Endothelial cell of umbilical vein (primary cell): Measurements from ENCODE around the gene TERC. TPM values are rescaled to one million over a fixed set of nuclear protein-coding genes. Genes with fewer than 3 reads are reported as not detected.

Source experiments
- BruUV-seq: library from RNA; stranded (reverse); fragments of 400-500 nt; replicated peaks from 2 replicates; lab custom pipeline; 2021; lab: Mats Ljungman, UMichigan
- CTCF ChIA-PET: fragments of 300-600, 350-600 bp; sonication (Branson Sonifier 250); formaldehyde crosslinking; loops from one replicate; lab custom pipeline; 2021; ENCODE audit warnings: antibody characterized with exemption, inconsistent platforms; lab: Charles Lee
- POLR2A ChIA-PET: fragments of 300-600, 350-600 bp; sonication (Branson Sonifier 250); formaldehyde crosslinking; loops from one replicate; lab custom pipeline; 2021; ENCODE audit warnings: antibody characterized with exemption, inconsistent platforms; lab: Charles Lee
- DNase-seq: peaks from one replicate; pipeline ENCODE4 v3.0.0-alpha.2; 2011; ENCODE audit warnings: low read depth, low spot score
- FAIRE-seq: peaks from 2 replicates; lab custom pipeline; 2011; peaks lifted over from hg19 to GRCh38; lab: Jason Lieb, UNC
- H2AFZ ChIP-seq: 2 replicates; pipeline ENCODE4 v1.6.0; 2012; ENCODE audit warnings: low read depth, low read length, control low read depth, inconsistent platforms
- H3K27ac ChIP-seq: 2 replicates; pipeline ENCODE4 v1.5.1; 2011; ENCODE audit warnings: low read depth, mild to moderate bottlenecking, control low read depth, low read length, moderate library complexity; ENCODE audit not compliant: insufficient read depth
- H3K27me3 ChIP-seq, 2 experiments: 2 replicates each; pipeline versions ENCODE4 v1.6.0 to v1.6.1; 2011; ENCODE audit warnings: low read length in 2 of 2, mixed read lengths in 1 of 2; ENCODE audit not compliant: control insufficient read depth in 2 of 2, insufficient read depth in 2 of 2
- H3K36me3 ChIP-seq, 2 experiments: 2 replicates in 1 of 2; 3 replicates in 1 of 2; pipeline ENCODE4 v1.5.1; 2011; ENCODE audit warnings: low read length in 2 of 2, mild to moderate bottlenecking in 1 of 2, moderate library complexity in 1 of 2; ENCODE audit not compliant: control insufficient read depth in 2 of 2, insufficient read depth in 2 of 2; ENCODE audit errors: extremely low read depth in 1 of 2
- H3K4me1 ChIP-seq: 3 replicates; pipeline ENCODE4 v1.5.1; 2011; ENCODE audit warnings: mild to moderate bottlenecking, low read length; ENCODE audit not compliant: control insufficient read depth, insufficient read depth; ENCODE audit errors: extremely low read depth
- H3K4me2 ChIP-seq: 2 replicates; pipeline ENCODE4 v1.6.1; 2011; ENCODE audit warnings: low read length, control low read depth, mixed read lengths; ENCODE audit not compliant: insufficient read depth
- H3K4me3 ChIP-seq, 3 experiments: fragments of 200-600 bp in 1 of 3; sonication (generic), shearing (Covaris generic) in 1 of 3; replicated peaks in 1 of 3; 2 replicates each; pipeline ENCODE4 v1.5.1; 2011 to 2016; ENCODE audit warnings: control low read depth in 3 of 3, low read length in 3 of 3, mild to moderate bottlenecking in 2 of 3, inconsistent platforms in 1 of 3, low read depth in 1 of 3, moderate library complexity in 1 of 3; ENCODE audit not compliant: insufficient read depth in 1 of 3
- H3K79me2 ChIP-seq: 2 replicates; pipeline ENCODE4 v1.6.0; 2012; ENCODE audit warnings: low read length, inconsistent platforms; ENCODE audit not compliant: control insufficient read depth, insufficient read depth
- H3K9ac ChIP-seq: replicated peaks from 2 replicates; pipeline ENCODE3; 2011; ENCODE audit warnings: low read length, control low read depth; ENCODE audit not compliant: insufficient read depth; ENCODE audit errors: extremely low read depth
- H3K9me1 ChIP-seq: replicated peaks from 3 replicates; pipeline ENCODE4 v1.6.0; 2011; ENCODE audit warnings: mild to moderate bottlenecking, low read length; ENCODE audit not compliant: control insufficient read depth, insufficient read depth; ENCODE audit errors: extremely low read depth
- H3K9me3 ChIP-seq: replicated peaks from 2 replicates; pipeline ENCODE4 v1.5.1; 2012; ENCODE audit warnings: low read length, inconsistent platforms; ENCODE audit not compliant: control insufficient read depth, insufficient read depth
- H4K20me1 ChIP-seq: replicated peaks from 2 replicates; pipeline ENCODE3; 2011; ENCODE audit warnings: mild to moderate bottlenecking, low read length; ENCODE audit not compliant: control insufficient read depth, insufficient read depth; ENCODE audit errors: extremely low read depth
- EZH2 ChIP-seq: IDR thresholded peaks from 2 replicates; pipeline ENCODE4 v1.6.1; 2012; ENCODE audit warnings: borderline replicate concordance, low read depth, mild to moderate bottlenecking, moderate library complexity, low read length, inconsistent platforms; ENCODE audit not compliant: severe bottlenecking
- FOS ChIP-seq: IDR thresholded peaks from 2 replicates; pipeline ENCODE4 v1.6.1; 2011; ENCODE audit warnings: mild to moderate bottlenecking, low read length, moderate library complexity, borderline replicate concordance; ENCODE audit not compliant: insufficient read depth
- GATA2 ChIP-seq: IDR thresholded peaks from 2 replicates; pipeline ENCODE4 v1.7.0; 2011; ENCODE audit warnings: low read depth, mild to moderate bottlenecking, moderate library complexity, mixed read lengths, low read length; ENCODE audit not compliant: insufficient read length, insufficient read depth
- JUN ChIP-seq: IDR thresholded peaks from 2 replicates; pipeline ENCODE4 v1.6.1; 2011; ENCODE audit warnings: borderline replicate concordance, low read depth; ENCODE audit not compliant: insufficient read length, insufficient read depth
- MAX ChIP-seq: IDR thresholded peaks from 2 replicates; pipeline ENCODE4 v1.6.1; 2011; ENCODE audit not compliant: insufficient read depth, insufficient read length
- MYC ChIP-seq: IDR thresholded peaks from one replicate; pipeline ENCODE4 v1.6.1; 2011; ENCODE audit warnings: mild to moderate bottlenecking, low read depth, low read length
- POLR2A ChIP-seq: IDR thresholded peaks from 2 replicates; pipeline ENCODE4 v1.6.1; 2012; ENCODE audit warnings: low read depth, mild to moderate bottlenecking, control low read depth, low read length
- POLR2AphosphoS5 ChIP-seq: IDR thresholded peaks from 2 replicates; pipeline ENCODE4 v1.6.1; 2012; ENCODE audit warnings: low read depth, mild to moderate bottlenecking, control low read depth, low read length, moderate library complexity; ENCODE audit not compliant: insufficient read depth
- dilution Hi-C: fragments of 300-500 bp; cut with MboI; formaldehyde crosslinking; loops from one replicate; pipeline ENCODE4 v1.15.0; 2019; ENCODE audit warnings: low sequenced_read_pairs; ENCODE audit not compliant: extremely low pct_ligation_motif_present
- intact Hi-C: fragments of 100-400 bp; cut with micrococcal nuclease; formaldehyde crosslinking; loops from one replicate; pipeline ENCODE4 v1.10.0; 2022
- polyA plus RNA-seq, 4 experiments: library from polyadenylated mRNA; depleted of rRNA in 3 of 4; stranded (reverse) in 3 of 4; unstranded in 1 of 4; fragments of >200 nt; gene quantifications; 2 replicates each; pipeline versions ENCODE4 v1.2.1 to v1.2.3, GENCODE V29; 2011 to 2012; ENCODE audit warnings: missing spikeins in 1 of 4
- total RNA-seq: library from RNA; stranded (reverse); gene quantifications from 2 replicates; pipeline ENCODE4 v1.2.3, GENCODE V29; 2021
- TF ChIP-seq, protein P1 (sequence below), 2 donors: IDR thresholded peaks; 1 replicate in 1 of 2; 2 replicates in 1 of 2; pipeline ENCODE4 v1.5.1; 2011; ENCODE audit warnings: low read length in 2 of 2, mild to moderate bottlenecking in 2 of 2, moderate library complexity in 2 of 2, control low read depth in 1 of 2, inconsistent platforms in 1 of 2, low read depth in 1 of 2; ENCODE audit not compliant: insufficient read depth in 1 of 2; ENCODE audit errors: extremely low read depth in 1 of 2

TERC gene
- total and polyA plus RNA-seq, 2 donors (not counting 3 experiments of a cell fraction or from before 2014, with no cell fraction given) = 2.6 to 6.1 TPM

DNA sequence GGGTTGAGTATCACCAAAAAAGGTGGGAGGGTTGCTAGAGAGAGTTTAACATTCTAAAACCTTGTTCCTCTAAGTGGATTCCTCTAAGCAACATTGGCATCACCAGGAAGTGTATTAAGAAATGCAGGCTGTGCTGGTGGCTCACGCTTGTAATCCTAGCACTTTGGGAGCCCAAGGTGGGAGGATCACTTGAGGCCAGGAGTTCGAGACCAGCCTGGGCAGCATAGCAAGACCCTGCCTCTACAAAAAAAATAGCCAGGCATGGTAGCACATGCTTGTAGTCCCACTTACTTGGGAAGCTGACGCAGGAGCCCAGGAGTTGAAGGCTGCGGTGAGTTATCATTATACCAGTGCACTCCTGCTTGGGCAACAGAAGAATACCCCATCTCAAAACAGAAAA is 13.0 kb upstream of the TERC start:
- Histone ChIP-seq H2AFZ (no peak overlapping the region), H3K9me3 (no peaks in the 10 kb centered on the region), H3K9ac (no peak overlapping the region), H3K4me1 (peaks cover 13% of the 10 kb centered on the region), H3K27ac (no peak overlapping the region), H3K36me3 (peaks cover 3 to 26% of the 10 kb centered on the region in 2 experiments), H3K4me2 (no peak overlapping the region), H3K4me3 (no peak overlapping the region), H3K9me1 (no peaks in the 10 kb centered on the region), H4K20me1 (peaks cover 2% of the 10 kb centered on the region), H3K79me2 (peaks cover 47% of the 10 kb centered on the region), H3K27me3 (no peaks in the 10 kb centered on the region)
- intact Hi-C loops = no loop called here
- TF ChIP-seq POLR2A (no peak), MYC (no peak), GATA2 (no peak), POLR2AphosphoS5 (no peak), MAX (no peak), FOS (no peak), JUN (no peak), EZH2 (no peak)
- TF ChIP-seq, protein P1, sequence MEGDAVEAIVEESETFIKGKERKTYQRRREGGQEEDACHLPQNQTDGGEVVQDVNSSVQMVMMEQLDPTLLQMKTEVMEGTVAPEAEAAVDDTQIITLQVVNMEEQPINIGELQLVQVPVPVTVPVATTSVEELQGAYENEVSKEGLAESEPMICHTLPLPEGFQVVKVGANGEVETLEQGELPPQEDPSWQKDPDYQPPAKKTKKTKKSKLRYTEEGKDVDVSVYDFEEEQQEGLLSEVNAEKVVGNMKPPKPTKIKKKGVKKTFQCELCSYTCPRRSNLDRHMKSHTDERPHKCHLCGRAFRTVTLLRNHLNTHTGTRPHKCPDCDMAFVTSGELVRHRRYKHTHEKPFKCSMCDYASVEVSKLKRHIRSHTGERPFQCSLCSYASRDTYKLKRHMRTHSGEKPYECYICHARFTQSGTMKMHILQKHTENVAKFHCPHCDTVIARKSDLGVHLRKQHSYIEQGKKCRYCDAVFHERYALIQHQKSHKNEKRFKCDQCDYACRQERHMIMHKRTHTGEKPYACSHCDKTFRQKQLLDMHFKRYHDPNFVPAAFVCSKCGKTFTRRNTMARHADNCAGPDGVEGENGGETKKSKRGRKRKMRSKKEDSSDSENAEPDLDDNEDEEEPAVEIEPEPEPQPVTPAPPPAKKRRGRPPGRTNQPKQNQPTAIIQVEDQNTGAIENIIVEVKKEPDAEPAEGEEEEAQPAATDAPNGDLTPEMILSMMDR (IDR thresholded peaks at IDR 0.05; ENCODE audit: extremely low read depth in 1 of 2, insufficient read depth in 1 of 2, low read depth in 1 of 2, low read length in 2 of 2) = no peak
- no peak for DNase-seq
- dilution Hi-C loops = no loop called here
- CTCF ChIA-PET = no interaction called here
- no peak for FAIRE-seq
- BruUV-seq = no TSS peak
- POLR2A ChIA-PET = no interaction called here
